K562 (cell line): ENCODE data around the gene VTN. TPM values are rescaled to one million over a fixed set of nuclear protein-coding genes. Genes with fewer than 3 reads are reported as not detected.

Source experiments
- GABPB1 ChIP-seq: sonication (generic); formaldehyde crosslinking; IDR thresholded peaks from 2 replicates; pipeline ENCODE4 v1.8.0; 2022; ENCODE audit warnings: mild to moderate bottlenecking, missing genetic modification reagents
- USF2 ChIP-seq: sonication (generic); formaldehyde crosslinking; IDR thresholded peaks from 2 replicates; pipeline ENCODE4 v1.5.0; 2020; ENCODE audit warnings: missing genetic modification reagents
- ZNF197 ChIP-seq: fragments of 200-800 bp; sonication (Bioruptor generic); IDR thresholded peaks from 2 replicates; pipeline ENCODE4 v1.6.1; 2016; ENCODE audit warnings: low read depth, missing genetic modification characterization, missing compliant biosample characterization
- ZNF263 ChIP-seq: sonication (generic); formaldehyde crosslinking; IDR thresholded peaks from 2 replicates; pipeline ENCODE4 v1.8.0; 2022; ENCODE audit warnings: mild to moderate bottlenecking, missing genetic modification reagents, borderline replicate concordance
- ZNF655 ChIP-seq: fragments of 250-450 bp; sonication (Bioruptor Pico); IDR thresholded peaks from 2 replicates; pipeline ENCODE4 v1.5.0; 2021
- polyA plus RNA-seq, 8 experiments: library from polyadenylated mRNA; depleted of rRNA in 4 of 8; stranded (reverse) in 5 of 8; unstranded in 3 of 8; fragments of >200 nt; fragmentation: Nextera tagmentation in 2 of 8; fragmentation: Illumina TruSeq in 1 of 8; extraction: Ambion mirVana in 2 of 8; extraction: Trizol in 1 of 8; gene quantifications; 2 replicates each; pipeline versions ENCODE4 v1.2.1 to v1.2.3, GENCODE V29; 2011 to 2014; ENCODE audit warnings: inconsistent platforms in 1 of 8, missing spikeins in 1 of 8
- total RNA-seq, 7 experiments: library from RNA; depleted of rRNA in 6 of 7; stranded (reverse); fragments of >200 nt in 6 of 7; fragmentation: Illumina TruSeq in 2 of 7; extraction: Trizol in 2 of 7; gene quantifications; 2 replicates each; pipeline versions ENCODE4 v1.2.1 to v1.2.3, GENCODE V29; 2011 to 2021; ENCODE audit warnings: low replicate concordance in 1 of 7
- TF ChIP-seq, protein P1 (sequence below): fragments of 450-650 bp; formaldehyde crosslinking; IDR thresholded peaks from 2 replicates; pipeline ENCODE4 v1.4.0; 2020; ENCODE audit warnings: mild to moderate bottlenecking
- TF ChIP-seq, protein P2 (sequence below): sonication (generic); formaldehyde crosslinking; IDR thresholded peaks from 2 replicates; pipeline ENCODE4 v1.8.0; 2022; ENCODE audit warnings: missing genetic modification reagents, mild to moderate bottlenecking, borderline replicate concordance

Gene VTN
- total and polyA plus RNA-seq, 9 of the 15 experiments (the other 6 are each of a cell fraction or from before 2014, with no cell fraction given): 0.13 to 1.0 (median 0.29) TPM; not detected in 1

DNA sequence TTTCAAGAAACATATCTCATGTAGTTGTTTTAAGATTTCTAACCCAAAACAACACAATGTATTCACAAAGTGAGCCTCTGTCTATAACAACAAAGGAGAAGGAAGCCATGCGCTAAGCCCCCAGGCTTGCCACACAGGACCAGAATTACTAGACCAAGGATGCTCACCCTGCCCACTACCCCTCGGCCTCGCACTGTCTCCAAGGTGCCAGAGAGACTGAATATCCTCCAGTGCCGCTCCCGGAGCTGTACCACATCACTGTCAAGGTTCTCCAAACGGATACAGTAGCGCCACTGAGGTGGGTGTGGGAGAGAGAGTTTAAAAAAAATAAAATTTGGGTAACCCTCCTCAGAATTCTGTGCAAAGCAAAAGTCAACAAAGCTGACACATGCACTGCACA, 19.8 kb downstream of the VTN start (continued):
- TF ChIP-seq ZNF197 (CRISPR knock-in tag): no peak
- TF ChIP-seq, protein P1, sequence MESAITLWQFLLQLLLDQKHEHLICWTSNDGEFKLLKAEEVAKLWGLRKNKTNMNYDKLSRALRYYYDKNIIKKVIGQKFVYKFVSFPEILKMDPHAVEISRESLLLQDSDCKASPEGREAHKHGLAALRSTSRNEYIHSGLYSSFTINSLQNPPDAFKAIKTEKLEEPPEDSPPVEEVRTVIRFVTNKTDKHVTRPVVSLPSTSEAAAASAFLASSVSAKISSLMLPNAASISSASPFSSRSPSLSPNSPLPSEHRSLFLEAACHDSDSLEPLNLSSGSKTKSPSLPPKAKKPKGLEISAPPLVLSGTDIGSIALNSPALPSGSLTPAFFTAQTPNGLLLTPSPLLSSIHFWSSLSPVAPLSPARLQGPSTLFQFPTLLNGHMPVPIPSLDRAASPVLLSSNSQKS (CRISPR knock-in tag): no peak
- TF ChIP-seq USF2 (CRISPR knock-in tag): no peak
- TF ChIP-seq, protein P2, sequence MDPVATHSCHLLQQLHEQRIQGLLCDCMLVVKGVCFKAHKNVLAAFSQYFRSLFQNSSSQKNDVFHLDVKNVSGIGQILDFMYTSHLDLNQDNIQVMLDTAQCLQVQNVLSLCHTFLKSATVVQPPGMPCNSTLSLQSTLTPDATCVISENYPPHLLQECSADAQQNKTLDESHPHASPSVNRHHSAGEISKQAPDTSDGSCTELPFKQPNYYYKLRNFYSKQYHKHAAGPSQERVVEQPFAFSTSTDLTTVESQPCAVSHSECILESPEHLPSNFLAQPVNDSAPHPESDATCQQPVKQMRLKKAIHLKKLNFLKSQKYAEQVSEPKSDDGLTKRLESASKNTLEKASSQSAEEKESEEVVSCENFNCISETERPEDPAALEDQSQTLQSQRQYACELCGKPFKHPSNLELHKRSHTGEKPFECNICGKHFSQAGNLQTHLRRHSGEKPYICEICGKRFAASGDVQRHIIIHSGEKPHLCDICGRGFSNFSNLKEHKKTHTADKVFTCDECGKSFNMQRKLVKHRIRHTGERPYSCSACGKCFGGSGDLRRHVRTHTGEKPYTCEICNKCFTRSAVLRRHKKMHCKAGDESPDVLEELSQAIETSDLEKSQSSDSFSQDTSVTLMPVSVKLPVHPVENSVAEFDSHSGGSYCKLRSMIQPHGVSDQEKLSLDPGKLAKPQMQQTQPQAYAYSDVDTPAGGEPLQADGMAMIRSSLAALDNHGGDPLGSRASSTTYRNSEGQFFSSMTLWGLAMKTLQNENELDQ (CRISPR knock-in tag): no peak
- no peak for TF ChIP-seq GABPB1 (CRISPR knock-in tag)
- TF ChIP-seq ZNF655 (CRISPR knock-in tag): no peak
- no peak for TF ChIP-seq ZNF263 (CRISPR knock-in tag)
